ENCODE measurements around the gene SAMSN1. TPM values are rescaled to one million over a fixed set of nuclear protein-coding genes. Genes with fewer than 3 reads are reported as not detected.

SAMSN1 gene
- polyA plus RNA-seq, 1 of the 3 experiments (the other 2 are of a cell fraction), result not detected

DNA sequence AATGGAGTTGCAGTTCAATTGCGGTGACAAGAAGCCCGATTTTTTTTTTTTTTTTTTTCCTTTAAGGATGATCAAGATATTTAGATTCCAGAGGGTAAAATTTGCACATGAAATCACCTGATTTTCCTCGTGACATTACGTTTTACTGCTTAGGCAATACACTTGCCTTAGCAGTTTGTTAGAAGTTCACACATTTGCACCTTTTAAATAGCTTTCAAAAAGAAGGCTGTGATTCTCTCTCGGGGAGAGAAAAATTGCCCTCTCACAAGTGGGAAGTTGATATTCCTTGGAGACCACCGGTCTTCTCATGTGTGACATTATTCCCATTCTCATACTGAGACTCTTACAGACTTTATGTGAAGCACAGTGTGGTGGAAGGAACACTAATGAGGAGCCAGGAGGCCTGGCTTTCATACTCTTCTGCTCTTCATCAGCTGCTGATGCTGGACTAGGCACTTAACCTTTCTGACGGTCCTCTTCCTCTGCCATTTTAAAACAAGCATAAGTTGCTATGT is 93.3 kb downstream of the SAMSN1 start:
- Histone ChIP-seq H4K20me1 (ENCODE audit: insufficient read depth) (no peaks in the 10 kb centered on the region), H3K4me1 (ENCODE audit: control insufficient read depth in 1 of 2, insufficient read depth in 2 of 2, low read depth in 1 of 2, low read length in 1 of 2) (no peaks in the 10 kb centered on the region), H3K36me3 (replicated peaks in 1 of 2; ENCODE audit: control insufficient read depth in 1 of 2, insufficient read depth in 2 of 2, low read length in 1 of 2) (no peaks in the 10 kb centered on the region), H3K4me2 (no peak overlapping the region), H3K27ac (ENCODE audit: low read depth in 2 of 2, low read length in 1 of 2) (no peak overlapping the region), H3F3A (replicated peaks; ENCODE audit: insufficient read depth) (no peaks in the 10 kb centered on the region), H3K4me3 (ENCODE audit: low read depth in 2 of 2, low read length in 1 of 2) (no peak overlapping the region), H3K27me3 (ENCODE audit: insufficient read depth) (no peaks in the 10 kb centered on the region), H3K79me2 (ENCODE audit: insufficient read depth) (no peaks in the 10 kb centered on the region), H2AFZ (ENCODE audit: low read depth) (no peak overlapping the region), H3K9ac (no peak overlapping the region), H3K9me2 (no peaks in the 10 kb centered on the region), H3K9me3 (no peaks in the 10 kb centered on the region)
- no peak for TF ChIP-seq REST (IDR thresholded peaks at IDR 0.05; ENCODE audit: low read depth, low read length)
- TF ChIP-seq IRF3 (IDR thresholded peaks at IDR 0.05; ENCODE audit: low read depth, low read length), result no peak
- TF ChIP-seq GABPA (IDR thresholded peaks at IDR 0.05; ENCODE audit: low read depth), result no peak
- no peak for TF ChIP-seq TEAD4 (IDR thresholded peaks at IDR 0.05; ENCODE audit: borderline replicate concordance, insufficient read depth)
- no peak for TF ChIP-seq SMC3 (IDR thresholded peaks at IDR 0.05; ENCODE audit: low read depth, low read length)
- TF ChIP-seq JUND (IDR thresholded peaks at IDR 0.05), result no peak
- TF ChIP-seq RXRA (IDR thresholded peaks at IDR 0.05; ENCODE audit: borderline replicate concordance, low read depth), result no peak
- ChIA-PET POLR2A (no interaction called here), CTCF (interaction anchor here (1.0 to 1.5 kb wide), 3 partner anchors 15 to 49 kb away, joined by 3 read pairs; no protein-coding TSS in a partner anchor)
- WGBS (ENCODE audit: low lambda C conversion rate), result 5% methylated on average over 7 of the region's 7 CpGs
- DNase-seq, result no peak

GRCh38 chr21:14452031-14452726 is 93.9 kb downstream of the SAMSN1 start:
- H3K27ac ChIP-seq (ENCODE audit: low read depth in 2 of 2, low read length in 1 of 2), result no peak overlapping the region
- no peak overlapping the region for H3K4me3 ChIP-seq (ENCODE audit: low read depth in 2 of 2, low read length in 1 of 2)
- ChIA-PET POLR2A (no interaction called here), CTCF (interaction anchor here (1.0 to 1.5 kb wide), 3 partner anchors 16 to 48 kb away, joined by 3 read pairs; no protein-coding TSS in a partner anchor)
- H3K4me2 ChIP-seq, result no peak overlapping the region
- no peaks in the 10 kb centered on the region for H3K9me2 ChIP-seq
- no peaks in the 10 kb centered on the region for H3K9me3 ChIP-seq
- TF ChIP-seq CHD2 (IDR thresholded peaks at IDR 0.05; ENCODE audit: low read length, partially characterized antibody), result no peak
- no peak for TF ChIP-seq NFIC (IDR thresholded peaks at IDR 0.05; ENCODE audit: borderline replicate concordance)
- no peak for TF ChIP-seq FOXM1 (IDR thresholded peaks at IDR 0.05; ENCODE audit: low read depth)
- TF ChIP-seq SIN3A (IDR thresholded peaks at IDR 0.05; ENCODE audit: borderline replicate concordance, low read depth, low read length), result no peak
- TF ChIP-seq JUND (IDR thresholded peaks at IDR 0.05), result no peak
- TF ChIP-seq SMC3 (IDR thresholded peaks at IDR 0.05; ENCODE audit: low read depth, low read length), result no peak
- no peak for TF ChIP-seq ELF1 (IDR thresholded peaks at IDR 0.05)
- TF ChIP-seq, protein P1, sequence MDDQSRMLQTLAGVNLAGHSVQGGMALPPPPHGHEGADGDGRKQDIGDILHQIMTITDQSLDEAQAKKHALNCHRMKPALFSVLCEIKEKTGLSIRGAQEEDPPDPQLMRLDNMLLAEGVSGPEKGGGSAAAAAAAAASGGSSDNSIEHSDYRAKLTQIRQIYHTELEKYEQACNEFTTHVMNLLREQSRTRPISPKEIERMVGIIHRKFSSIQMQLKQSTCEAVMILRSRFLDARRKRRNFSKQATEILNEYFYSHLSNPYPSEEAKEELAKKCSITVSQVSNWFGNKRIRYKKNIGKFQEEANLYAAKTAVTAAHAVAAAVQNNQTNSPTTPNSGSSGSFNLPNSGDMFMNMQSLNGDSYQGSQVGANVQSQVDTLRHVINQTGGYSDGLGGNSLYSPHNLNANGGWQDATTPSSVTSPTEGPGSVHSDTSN (IDR thresholded peaks at IDR 0.05), result no peak
- TF ChIP-seq FOXJ3 (CRISPR knock-in tag; IDR thresholded peaks at IDR 0.05), result no peak
- TF ChIP-seq USF1 (IDR thresholded peaks at IDR 0.05; ENCODE audit: borderline replicate concordance, low read depth), result no peak
- TF ChIP-seq ZBTB33 (IDR thresholded peaks at IDR 0.05; ENCODE audit: borderline replicate concordance, low read depth), result no peak
- no peaks in the 10 kb centered on the region for H3K4me1 ChIP-seq (ENCODE audit: control insufficient read depth in 1 of 2, insufficient read depth in 2 of 2, low read depth in 1 of 2, low read length in 1 of 2)
- WGBS (ENCODE audit: low lambda C conversion rate), result 5% methylated on average over 7 of the region's 7 CpGs
- DNase-seq, result no peak
- H3F3A ChIP-seq (replicated peaks; ENCODE audit: insufficient read depth), result no peaks in the 10 kb centered on the region
- H3K79me2 ChIP-seq (ENCODE audit: insufficient read depth), result no peaks in the 10 kb centered on the region
- no peak overlapping the region for H2AFZ ChIP-seq (ENCODE audit: low read depth)
- no peaks in the 10 kb centered on the region for H4K20me1 ChIP-seq (ENCODE audit: insufficient read depth)
- no peaks in the 10 kb centered on the region for H3K27me3 ChIP-seq (ENCODE audit: insufficient read depth)
- H3K36me3 ChIP-seq (replicated peaks in 1 of 2; ENCODE audit: control insufficient read depth in 1 of 2, insufficient read depth in 2 of 2, low read length in 1 of 2), result no peaks in the 10 kb centered on the region
- no peak overlapping the region for H3K9ac ChIP-seq

All from SK-N-SH (cell line).